Lung (tissue), 12 donors: Measurements from ENCODE around the gene OTULIN. TPM values are rescaled to one million over a fixed set of nuclear protein-coding genes. Genes with fewer than 3 reads are reported as not detected.

Source experiments
- ATAC-seq: fragments of 200-7000 bp; cut with Tn5 transposase; one replicate; pipeline ENCODE4 v1.9.1; 2020; ENCODE audit warnings: moderate number of reproducible peaks; ENCODE audit not compliant: insufficient read depth, low FRiP score
- DNase-seq, 3 donors: peaks; one replicate each; pipeline ENCODE4 v3.0.0-alpha.2; 2013 to 2017
- H3K27ac ChIP-seq, 2 donors: one replicate each; pipeline ENCODE4 v1.5.1; 2013; ENCODE audit warnings: mild to moderate bottlenecking in 2 of 2, moderate library complexity in 2 of 2, control low read depth in 1 of 2, inconsistent platforms in 1 of 2, low read depth in 1 of 2, low read length in 1 of 2
- H3K27me3 ChIP-seq, 3 donors: one replicate each; pipeline ENCODE4 v1.5.1; 2013; ENCODE audit warnings: low read length in 2 of 3; ENCODE audit not compliant: control insufficient read depth in 3 of 3, insufficient read depth in 3 of 3
- H3K36me3 ChIP-seq, 4 donors: one replicate each; pipeline ENCODE4 v1.5.1; 2013; ENCODE audit warnings: low read length in 4 of 4, mild to moderate bottlenecking in 1 of 4, moderate library complexity in 1 of 4; ENCODE audit not compliant: control insufficient read depth in 4 of 4, insufficient read depth in 4 of 4
- H3K4me1 ChIP-seq, 5 donors: one replicate each; pipeline ENCODE4 v1.5.1; 2013; ENCODE audit warnings: low read length in 5 of 5, mild to moderate bottlenecking in 2 of 5, moderate library complexity in 1 of 5; ENCODE audit not compliant: control insufficient read depth in 5 of 5, insufficient read depth in 5 of 5
- H3K4me3 ChIP-seq: one replicate; pipeline ENCODE4 v1.5.1; 2013; ENCODE audit warnings: mild to moderate bottlenecking, control low read depth, moderate library complexity
- H3K9ac ChIP-seq, 2 donors: one replicate each; pipeline ENCODE4 v1.5.1; 2013; ENCODE audit warnings: low read length in 2 of 2, control low read depth in 1 of 2; ENCODE audit not compliant: insufficient read depth in 1 of 2
- H3K9me3 ChIP-seq, 4 donors: one replicate each; pipeline ENCODE4 v1.5.1; 2013; ENCODE audit warnings: low read length in 3 of 4, mild to moderate bottlenecking in 1 of 4, moderate library complexity in 1 of 4; ENCODE audit not compliant: control insufficient read depth in 4 of 4, insufficient read depth in 3 of 4
- CTCF ChIP-seq: IDR thresholded peaks from 2 replicates; pipeline ENCODE4 v1.5.1; 2012; ENCODE audit warnings: mild to moderate bottlenecking; ENCODE audit errors: control extremely low read depth, extremely low read depth
- WGBS, 2 donors: extraction: QIAGEN DNeasy Blood & Tissue Kit; methylation state at CpG; one replicate each; pipeline ENCODE4 v1.1.7; 2013; 5-methylcytosine and 5-hydroxymethylcytosine counted together
- polyA plus RNA-seq, 2 donors: library from polyadenylated mRNA; stranded (reverse); fragments of 200-250 nt; gene quantifications; one replicate each; pipeline ENCODE4 v1.2.1, GENCODE V29; 2013
- total RNA-seq, 2 donors: library from RNA; depleted of rRNA in 1 of 2; stranded (reverse); fragments of >200 nt in 1 of 2; gene quantifications; one replicate each; pipeline ENCODE4 v1.2.1, GENCODE V29; 2014 to 2021
- donor health status: control.
- donor health status: control.
- donor health status: Bipolar disorder and iron deficiency.
- donor health status: healthy.
- donor health status: DM: yes; HTN: yes; CAD: no.

OTULIN gene
- total and polyA plus RNA-seq, 4 donors, result 7.5 to 35.6 (median 21.9) TPM

- no peak for TF ChIP-seq CTCF
- Histone ChIP-seq H3K36me3 (peaks cover 4% of the 10 kb centered on the region in 4 donors), H3K9me3 (no peaks in the 10 kb centered on the region), H3K27ac (no peak overlapping the region), H3K4me1 (peaks cover 16 to 40% (median 19%) of the 10 kb centered on the region in 5 donors), H3K27me3 (no peaks in the 10 kb centered on the region), H3K9ac (no peak overlapping the region), H3K4me3 (no peak overlapping the region)
- ATAC-seq (no peak), DNase-seq (peak in 1 of 3 donors; percentile 44)
- WGBS, 2 donors, result 82 to 85% methylated on average over 8 of the region's 8 CpGs
These were observed 10.7 kb downstream of the OTULIN start for GRCh38 chr5:14674983-14675854.

- TF ChIP-seq CTCF, result no peak
- H3K4me1 ChIP-seq, result peaks cover 14 to 37% (median 19%) of the 10 kb centered on the region in 5 donors
- ATAC-seq, result no peak
- peak in 2 of 3 donors; percentile 30 to 68 for DNase-seq
- no peak overlapping the region for H3K9ac ChIP-seq
- H3K27me3 ChIP-seq, result no peaks in the 10 kb centered on the region
- peaks cover 4% of the 10 kb centered on the region in 4 donors for H3K36me3 ChIP-seq
- H3K27ac ChIP-seq, result peak overlapping the region; percentile 38 to 72
- no peaks in the 10 kb centered on the region for H3K9me3 ChIP-seq
- 20 to 51% methylated on average over 6 of the region's 6 CpGs for WGBS, 2 donors
- no peak overlapping the region for H3K4me3 ChIP-seq
These were observed 11.4 kb downstream of the OTULIN start for GRCh38 chr5:14675865-14676300.

GRCh38 chr5:14676320-14676719 is 11.8 kb downstream of the OTULIN start:
- Histone ChIP-seq H3K27ac (peak overlapping the region; percentile 11 to 72), H3K4me3 (no peak overlapping the region), H3K9ac (no peak overlapping the region), H3K4me1 (peaks cover 14 to 32% (median 19%) of the 10 kb centered on the region in 5 donors), H3K27me3 (no peaks in the 10 kb centered on the region), H3K9me3 (no peaks in the 10 kb centered on the region), H3K36me3 (peaks cover 4 to 6% (median 6%) of the 10 kb centered on the region in 4 donors)
- 30 to 52% methylated on average over 3 of the region's 3 CpGs for WGBS, 2 donors
- no peak for TF ChIP-seq CTCF
- DNase-seq (no peak), ATAC-seq (no peak)
